Left colon (tissue), 2 donors: ENCODE data around the gene TBK1. TPM values are rescaled to one million over a fixed set of nuclear protein-coding genes. Genes with fewer than 3 reads are reported as not detected.

Experiments
- ATAC-seq: fragments of 200-7000 bp; cut with Tn5 transposase; one replicate; pipeline ENCODE4 v1.9.1; 2020; ENCODE audit warnings: mild to moderate bottlenecking, moderate library complexity
- DNase-seq, 2 donors: peaks; one replicate each; pipeline ENCODE4 v3.0.0-alpha.2; 2020
- intact Hi-C, 2 donors: fragments of 100-400 bp; cut with DNase I in 1 of 2; cut with micrococcal nuclease in 1 of 2; formaldehyde crosslinking; loops; one replicate each; pipeline versions ENCODE4 v1.11.2 to v1.14.0; 2022; cut with DNase I, micrococcal nuclease
- long read RNA-seq: library from polyadenylated mRNA; unstranded; transcript quantifications from one replicate; pipeline ENCODE4 v2.0.0, GENCODE V29; 2021
- total RNA-seq, 2 donors: library from RNA; stranded (reverse); fragmentation: NEBNext Ultra II Directional; extraction: Animal tissue kit (Norgen Biotek cat#: 25700); gene quantifications; one replicate each; pipeline ENCODE4 v1.2.1, GENCODE V29; 2021
- donor health status: DM: no; HTN: no; CAD: no.
- donor health status: DM: yes; HTN: yes; CAD: no.

The TBK1 gene
- total RNA-seq, result 10 to 100 TPM; 17.1 to 17.7 TPM
- long read RNA-seq, transcript TBK1-201 (21 exons, 3,256 nt), result major isoform, 31 of 42 reads
- long read RNA-seq, partial matches to known transcripts, result 4 of 42 reads
- long read RNA-seq, other reads (novel, unspliced or antisense), result 7 of 42 reads

DNA sequence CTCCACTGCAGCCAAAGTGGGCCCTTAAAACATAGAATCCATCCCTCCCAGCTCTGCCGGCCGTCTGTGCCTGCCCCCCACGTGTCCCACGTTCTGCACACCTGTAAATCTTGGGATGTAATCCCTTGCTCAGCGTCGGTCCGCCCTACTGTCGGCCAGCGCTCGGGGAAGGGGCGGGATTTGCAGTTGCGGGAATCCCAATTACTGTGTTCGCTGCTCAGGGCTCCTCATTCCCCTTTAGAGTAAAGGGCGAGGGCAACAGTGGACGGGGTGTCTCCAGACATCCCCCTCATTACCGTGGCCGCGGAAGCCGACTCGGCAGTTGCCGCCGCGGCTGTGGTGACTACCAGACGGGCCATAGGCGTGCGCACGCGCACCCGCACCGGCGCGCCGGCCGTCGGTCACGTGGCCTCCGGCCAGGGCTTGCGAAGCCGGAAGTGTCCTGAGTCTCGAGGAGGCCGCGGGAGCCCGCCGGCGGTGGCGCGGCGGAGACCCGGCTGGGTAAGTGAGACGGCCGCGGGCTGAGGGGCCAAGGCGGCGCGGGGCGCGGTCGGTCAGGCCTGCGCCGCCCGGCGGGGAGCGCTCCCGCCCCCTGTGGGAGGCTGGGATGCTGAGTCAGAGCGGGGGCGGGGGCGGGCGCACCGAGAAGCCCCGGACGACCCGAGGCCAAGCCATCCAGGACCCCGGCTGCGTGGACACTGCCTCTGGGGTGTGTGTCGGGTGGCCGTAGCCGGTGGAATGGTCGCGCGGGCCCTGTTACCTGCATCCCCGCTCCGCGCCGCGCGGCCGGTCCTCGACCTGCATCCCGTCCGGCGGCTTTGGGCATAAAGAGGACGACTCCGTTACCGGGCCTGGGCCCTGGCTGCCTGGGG is at the start of gene TBK1:
TBK1 (plus strand) TSS at position 434 of the 872 bp plus-strand sequence. CDS start 3,751 bp downstream, outside the sequence.
- intact Hi-C loops, result no loop called here
- peak; percentile 85 to 90 for DNase-seq
- peak; percentile 94 for ATAC-seq

DNA sequence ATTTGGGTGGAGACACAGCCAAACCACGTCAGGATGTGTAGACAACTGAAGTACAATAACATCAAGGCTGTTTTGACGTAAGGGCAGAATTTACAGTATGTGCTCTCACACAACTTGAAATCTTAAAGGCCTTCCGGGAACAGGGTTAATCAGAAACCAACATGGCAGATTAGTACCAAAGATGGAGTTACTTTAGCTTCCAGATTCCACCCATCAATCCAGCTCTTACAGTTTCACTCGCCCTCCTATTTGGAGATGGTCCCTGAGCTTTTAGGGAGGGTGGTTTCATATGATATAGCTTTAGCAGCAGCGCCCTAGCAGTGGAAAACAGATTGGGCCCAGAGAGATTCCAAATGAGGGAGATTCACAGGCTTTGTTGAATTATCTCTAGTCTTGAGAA is 49.7 kb upstream of the TBK1 start:
- DNase-seq, result no peak
- intact Hi-C loops, result no loop called here
- ATAC-seq, result no peak

DNA sequence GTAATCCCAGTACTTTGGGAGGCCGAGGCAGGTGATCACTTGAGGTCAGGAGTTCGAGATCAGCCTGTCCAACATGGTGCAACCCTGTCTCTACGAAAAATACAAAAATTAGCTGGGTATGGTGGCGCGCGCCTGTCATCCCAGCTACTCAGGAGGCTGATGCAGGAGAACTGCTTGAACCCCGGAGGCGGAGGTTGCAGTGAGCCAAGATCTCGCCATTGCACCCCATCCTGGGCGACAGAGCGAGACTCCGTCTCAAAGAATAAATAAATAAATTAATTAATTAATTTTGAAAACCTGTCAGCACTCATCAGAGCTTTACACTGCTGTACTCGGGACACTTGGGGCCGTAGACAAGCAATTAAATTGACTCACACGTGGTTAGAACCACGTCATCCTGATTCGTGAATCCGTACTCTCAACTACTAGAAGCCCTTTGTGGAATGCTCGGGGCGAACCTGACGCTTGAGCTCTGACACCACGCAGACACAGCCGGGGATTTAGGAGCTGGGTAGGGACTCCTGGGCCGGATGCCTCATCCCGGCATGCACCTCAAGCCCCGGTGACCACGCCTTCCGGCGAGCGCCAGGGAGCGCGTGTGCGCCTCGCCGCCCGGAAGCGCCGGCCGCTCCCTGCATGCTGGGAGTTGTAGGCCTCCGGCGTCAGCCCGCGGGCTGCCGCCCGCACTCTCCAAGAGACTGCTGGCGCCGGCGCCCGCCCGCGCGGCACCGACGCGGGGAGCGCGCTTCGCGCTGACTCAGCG is 48.0 kb upstream of the TBK1 start, which contains the start of gene XPOT:
XPOT (plus strand) TSS at position 686 of the 763 bp plus-strand sequence. CDS start 5,644 bp downstream, outside the sequence.
- intact Hi-C loops, result no loop called here
- ATAC-seq (peak; percentile 94), DNase-seq (peak; percentile 94 to 95)

DNA sequence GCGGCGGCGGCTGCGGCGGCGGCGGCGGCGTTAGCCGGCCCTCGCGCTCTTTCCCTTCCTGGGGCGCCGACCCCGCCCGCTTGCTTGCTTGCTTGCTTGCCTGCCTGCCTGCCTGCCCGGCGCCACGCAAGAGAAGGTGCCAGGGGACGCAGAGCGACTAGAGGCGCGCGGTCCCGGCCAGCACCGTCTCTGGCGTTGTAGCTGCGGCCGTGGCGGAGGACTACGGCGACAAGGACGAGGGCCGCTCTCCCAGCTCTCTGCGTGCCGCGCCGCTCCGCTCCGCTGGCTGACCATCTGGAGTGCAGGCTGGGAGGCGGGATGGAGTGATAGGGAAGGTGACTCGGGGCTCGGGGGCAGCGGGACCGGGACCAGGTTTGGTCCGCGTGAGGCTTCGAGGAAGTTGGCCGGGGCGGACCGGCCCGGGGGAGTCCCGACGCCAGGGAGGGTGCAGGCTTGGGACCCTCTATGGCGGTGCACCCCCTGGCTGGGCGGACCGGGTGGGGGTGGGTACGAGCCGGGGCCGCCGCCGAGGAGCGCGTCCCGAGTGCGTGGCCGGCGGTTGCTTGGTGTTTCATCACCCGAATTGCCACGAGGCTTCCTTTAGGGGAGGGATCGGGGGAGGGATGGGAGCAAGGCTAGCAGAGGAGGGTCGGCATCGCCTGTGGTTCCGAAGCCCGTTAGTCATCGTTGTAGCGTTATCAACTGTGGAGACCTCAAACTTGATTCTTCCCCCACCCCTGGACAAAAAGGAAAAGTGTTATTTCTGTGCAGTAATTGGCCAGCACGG is 47.3 kb upstream of the TBK1 start:
- intact Hi-C loops, result no loop called here
- peak; percentile 62 to 65 for DNase-seq

DNA sequence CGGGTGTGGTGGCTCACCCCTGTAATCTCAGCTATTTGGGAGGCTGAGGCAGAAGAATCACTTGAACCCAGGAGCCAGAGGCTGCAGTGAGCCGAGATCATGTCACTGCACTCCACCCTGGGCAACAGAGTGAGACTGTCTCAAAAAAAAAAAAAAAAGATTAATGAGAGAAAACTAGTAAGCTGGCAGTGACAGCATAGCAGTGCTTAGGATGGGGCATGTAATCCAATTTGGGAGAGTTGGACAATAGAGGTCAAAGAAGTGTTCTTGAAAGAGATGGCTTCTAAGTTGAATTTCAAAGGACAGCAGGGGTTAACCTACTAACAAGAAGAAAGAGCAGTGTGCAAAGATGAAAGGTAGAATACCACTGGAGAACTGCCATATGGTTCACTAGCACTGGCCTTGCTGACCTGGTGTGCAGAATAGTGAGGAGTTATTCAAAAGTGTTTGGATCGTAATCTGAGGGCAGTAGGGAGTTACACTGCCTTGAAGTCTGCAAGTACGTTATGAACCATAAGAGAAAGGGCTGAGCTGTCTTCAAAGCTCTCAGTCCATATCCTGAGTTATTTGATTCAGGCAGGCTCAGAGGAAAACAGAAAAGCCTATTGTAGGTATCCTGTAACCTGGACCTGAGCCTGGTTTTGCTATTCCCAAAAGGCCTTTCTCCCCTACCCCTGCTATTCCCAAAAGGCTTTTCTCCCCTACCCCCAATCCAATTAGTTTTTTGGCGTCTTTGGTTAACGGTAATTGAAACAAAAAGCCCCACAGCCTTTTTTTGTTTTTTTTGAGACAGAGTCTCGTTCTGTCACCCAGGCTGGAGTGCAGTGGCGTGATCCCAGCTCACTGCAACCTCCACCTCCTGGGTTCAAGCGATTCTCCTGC is 44.3 kb upstream of the TBK1 start:
- intact Hi-C loops, result no loop called here
- ATAC-seq, result no peak
- no peak for DNase-seq

More for the DNA sequence above, 47.3 kb upstream of the TBK1 start:
- ATAC-seq, result peak; percentile 36

DNA sequence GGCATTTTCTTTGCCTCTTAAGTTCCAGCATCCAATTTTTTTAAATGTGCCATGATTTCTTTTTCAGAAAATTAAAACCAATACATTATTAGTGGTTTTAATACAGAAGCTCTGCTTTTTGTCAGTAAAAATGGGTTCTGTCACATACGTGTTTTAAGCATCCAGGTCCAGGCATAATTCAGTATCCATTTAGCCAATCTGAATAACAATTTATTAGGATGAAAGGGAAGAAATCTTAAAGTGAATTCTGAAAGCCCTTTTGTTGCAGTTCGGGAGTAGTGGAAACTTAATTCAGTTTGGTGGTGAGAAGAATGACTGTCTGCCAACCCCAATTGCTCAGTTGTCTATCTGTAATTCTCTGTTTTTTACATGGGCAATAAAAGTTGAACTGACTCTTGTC is 40.5 kb upstream of the TBK1 start:
- DNase-seq, result no peak
- intact Hi-C loops, result no loop called here
- ATAC-seq, result no peak

DNA sequence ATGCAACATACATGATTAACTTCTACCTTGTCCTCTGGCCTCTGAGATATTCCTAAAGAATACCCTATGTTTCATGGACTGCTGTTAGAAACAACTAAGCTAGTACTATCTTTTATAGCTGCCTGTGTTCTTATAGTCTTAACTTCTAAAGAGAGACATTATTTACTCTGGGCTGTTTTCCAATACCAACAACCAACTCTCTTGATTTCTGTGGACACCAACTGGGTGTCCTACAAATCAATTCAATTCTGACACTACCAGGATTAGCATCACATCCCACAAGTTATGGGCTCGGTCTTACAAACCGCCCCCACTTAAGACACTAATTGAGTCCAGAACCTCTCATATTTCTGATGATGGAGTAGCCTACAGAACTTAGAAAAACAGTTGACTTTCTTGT is 39.5 kb upstream of the TBK1 start:
- intact Hi-C loops, result no loop called here
- ATAC-seq (no peak), DNase-seq (no peak)

DNA sequence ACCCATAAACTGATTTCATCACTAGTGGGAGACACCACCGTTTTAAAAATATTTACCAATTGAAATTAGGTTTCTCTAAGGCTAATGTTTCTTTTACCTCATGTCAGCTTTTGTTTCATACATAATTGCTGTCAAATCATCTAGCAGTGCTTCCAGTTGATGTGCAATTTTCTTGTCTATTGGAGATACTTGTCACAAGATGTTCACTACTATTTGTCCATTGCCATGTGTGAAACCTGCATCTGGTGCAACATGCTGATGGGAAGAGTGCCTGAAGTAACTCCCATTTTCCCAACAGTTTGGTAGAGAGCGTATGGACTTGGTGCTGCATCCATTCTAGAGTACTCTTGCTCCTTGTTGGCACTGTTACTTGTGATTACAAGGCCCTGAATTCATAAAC is 38.0 kb upstream of the TBK1 start:
- ATAC-seq (no peak), DNase-seq (no peak)
- intact Hi-C loops, result no loop called here

DNA sequence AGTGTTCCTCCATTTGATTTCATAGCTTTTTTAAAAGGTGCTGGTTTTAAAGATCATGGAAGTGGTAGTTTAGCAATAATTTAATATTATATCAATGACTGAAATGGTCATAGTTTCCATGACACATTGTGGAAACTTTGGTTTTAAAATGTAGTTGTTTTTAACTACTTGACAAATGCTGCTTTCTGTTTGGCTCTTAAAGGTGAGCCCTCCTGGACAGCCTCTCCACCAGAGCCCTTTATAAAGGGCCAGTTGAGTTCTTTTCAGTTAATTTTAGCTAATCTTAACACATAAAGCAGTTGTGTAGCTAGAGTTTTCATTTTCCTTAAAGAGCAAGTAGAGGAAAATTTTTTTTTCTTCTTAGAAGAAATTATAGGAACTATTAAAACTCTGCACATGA is 33.7 kb upstream of the TBK1 start:
- DNase-seq, result no peak
- intact Hi-C loops, result no loop called here
- no peak for ATAC-seq

DNA sequence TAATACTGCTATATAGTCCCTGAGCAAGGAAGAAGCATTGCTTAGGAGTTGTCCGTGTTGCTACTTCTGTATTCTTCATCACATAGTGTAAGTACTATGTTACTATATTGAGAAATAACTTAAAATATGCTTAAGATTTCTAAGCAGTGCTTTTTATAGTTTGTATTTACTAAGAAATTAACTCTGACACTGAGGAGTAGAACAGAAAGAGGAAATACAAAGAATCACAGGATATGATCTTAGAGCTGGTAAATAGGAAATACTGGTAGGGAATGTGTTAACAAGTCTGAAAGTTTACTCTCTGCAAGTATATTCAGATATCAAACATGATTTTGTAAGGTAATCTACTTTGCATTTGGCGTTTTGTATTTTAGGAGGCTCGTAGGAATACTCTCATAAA is 32.2 kb upstream of the TBK1 start:
- ATAC-seq (no peak), DNase-seq (no peak)
- intact Hi-C loops, result no loop called here

DNA sequence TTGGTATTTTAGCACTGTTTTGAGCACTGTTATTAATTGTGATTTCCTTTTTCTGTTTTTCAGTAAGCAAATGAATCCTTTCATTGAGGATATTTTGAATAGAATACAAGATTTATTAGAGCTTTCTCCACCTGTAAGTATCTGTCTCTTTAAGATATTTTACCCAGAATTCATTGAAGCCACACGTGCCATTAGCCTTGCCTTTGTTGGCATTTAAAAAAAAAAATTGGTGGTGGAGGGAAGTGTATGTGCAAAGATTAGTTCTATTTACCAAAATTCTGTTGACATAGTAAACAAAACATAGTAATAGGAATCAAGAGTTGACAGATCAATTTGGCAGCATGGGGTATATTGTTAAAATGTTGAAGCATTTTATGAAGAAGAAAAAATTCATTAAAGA is 23.9 kb upstream of the TBK1 start:
- ATAC-seq (no peak), DNase-seq (no peak)
- intact Hi-C loops, result no loop called here

DNA sequence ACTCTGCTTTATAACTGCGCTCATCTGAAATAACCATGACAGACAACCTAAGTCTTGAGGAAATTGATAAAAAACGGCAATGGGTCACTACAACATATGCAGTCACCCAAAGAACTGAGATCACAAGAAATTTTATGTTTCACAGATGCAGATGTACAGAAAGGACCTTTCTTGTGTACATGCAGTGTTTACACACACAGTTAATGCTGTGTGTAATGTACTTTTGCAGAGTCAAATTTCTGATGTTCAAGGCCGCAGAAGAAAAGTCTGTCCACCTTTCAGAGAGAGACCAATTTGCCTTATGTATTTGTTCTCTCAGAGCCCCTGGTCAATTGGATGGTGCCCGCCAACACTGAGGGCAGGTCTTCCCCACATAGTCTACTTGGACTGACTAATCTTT is 23.0 kb upstream of the TBK1 start:
- DNase-seq (no peak), ATAC-seq (no peak)
- intact Hi-C loops, result no loop called here

DNA sequence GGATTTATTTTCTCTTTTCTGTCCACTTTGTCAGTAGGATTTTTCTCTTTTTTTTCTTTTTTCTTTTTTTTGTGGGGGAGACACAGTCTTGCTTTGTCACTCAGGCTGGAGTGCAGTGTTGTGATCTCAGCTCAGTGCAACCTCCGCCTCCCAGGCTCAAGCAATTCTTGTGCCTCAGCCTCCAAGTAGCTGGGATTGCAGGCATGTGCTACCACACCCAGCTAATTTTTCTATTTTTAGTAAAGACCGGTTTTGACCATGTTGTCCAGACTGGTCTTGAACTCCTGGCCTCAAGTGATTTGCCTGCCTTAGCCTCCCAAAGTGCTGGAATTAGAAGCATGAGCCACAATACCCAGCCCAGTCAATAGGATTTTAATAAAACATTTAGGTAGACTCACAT is 21.0 kb upstream of the TBK1 start:
- ATAC-seq (no peak), DNase-seq (no peak)
- intact Hi-C loops, result loop anchor here in 1 of 2 donors (10.0 kb wide), 1 partner anchor 54 kb away; no protein-coding TSS in a partner anchor

DNA sequence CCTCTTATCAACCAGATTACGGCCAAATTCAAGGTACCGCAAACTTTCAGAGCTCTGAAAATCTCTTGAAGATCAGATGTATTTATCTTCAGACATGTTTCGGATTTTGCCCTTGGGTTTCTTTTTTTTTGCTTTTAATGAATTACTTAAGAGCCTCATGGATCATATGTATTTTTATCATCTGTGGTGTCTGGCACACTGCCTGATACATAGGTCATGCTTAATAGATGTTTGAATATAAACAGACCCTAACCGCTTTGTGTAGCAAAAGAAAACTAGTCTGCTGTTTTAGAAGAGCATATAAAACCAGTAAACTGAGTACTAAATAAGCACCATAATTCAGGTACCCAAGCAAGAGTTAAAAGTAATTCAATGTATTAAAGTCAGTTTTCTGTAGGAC is 20.1 kb upstream of the TBK1 start:
- ATAC-seq (no peak), DNase-seq (no peak)
- intact Hi-C loops, result loop anchor here in 1 of 2 donors (10.0 kb wide), 1 partner anchor 53 kb away; no protein-coding TSS in a partner anchor

DNA sequence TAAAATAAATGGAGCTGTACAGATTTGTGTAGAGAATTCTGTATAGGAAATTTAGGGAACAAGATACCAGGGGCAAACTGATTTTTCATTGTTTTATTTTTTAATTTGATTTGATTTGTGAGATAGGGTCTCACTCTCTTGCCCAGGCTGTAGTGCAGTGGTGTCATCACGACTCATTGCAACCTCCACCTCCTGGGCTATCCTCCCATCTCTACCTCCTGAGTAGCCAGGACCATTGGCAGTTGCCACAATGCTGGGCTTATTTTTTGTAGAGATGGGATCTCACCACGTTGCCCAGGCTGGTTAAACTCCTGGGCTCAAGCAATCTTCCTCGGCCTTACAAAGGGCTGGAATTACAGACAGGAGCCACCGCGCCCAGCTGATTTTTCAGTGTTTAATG is 18.0 kb upstream of the TBK1 start:
- intact Hi-C loops, result loop anchor here in 1 of 2 donors (10.0 kb wide), 1 partner anchor 51 kb away; no protein-coding TSS in a partner anchor
- ATAC-seq (no peak), DNase-seq (no peak)

DNA sequence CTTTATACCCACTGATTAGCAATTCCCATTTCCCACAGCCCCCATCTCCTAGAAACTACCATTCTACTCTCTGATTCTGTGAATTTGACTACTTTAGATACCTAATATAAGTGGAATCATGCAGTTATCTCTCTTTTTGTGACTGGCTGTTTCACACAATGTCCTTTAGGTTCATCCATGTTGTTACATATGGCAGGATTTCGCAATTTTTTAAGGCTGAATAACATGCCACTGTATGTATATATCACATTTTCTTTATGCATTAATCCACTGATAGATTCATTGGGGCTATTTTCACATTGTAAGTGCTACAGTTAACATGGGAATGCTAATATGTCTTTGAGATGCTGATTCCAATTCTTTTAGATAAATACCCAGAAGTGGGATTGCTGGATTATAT is 11.8 kb upstream of the TBK1 start:
- DNase-seq (no peak), ATAC-seq (no peak)
- intact Hi-C loops, result no loop called here

DNA sequence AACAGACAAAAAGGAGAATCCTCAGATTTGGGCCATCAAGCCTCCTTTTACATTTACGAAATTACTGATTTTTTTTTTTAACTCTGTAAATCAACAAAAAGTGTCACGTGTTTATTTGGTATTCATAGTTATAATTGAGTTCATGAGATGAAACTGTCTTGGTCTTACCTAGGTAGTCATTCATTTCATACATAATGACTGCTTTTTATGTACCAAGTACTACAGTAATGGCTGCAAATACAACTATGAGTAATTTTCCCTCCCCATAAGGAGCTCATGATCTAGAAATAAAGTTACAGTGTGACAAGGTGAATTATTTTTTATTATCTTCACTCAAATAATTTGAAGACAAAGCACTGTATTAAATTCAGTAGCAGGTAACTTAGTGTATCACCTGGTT is 6.4 kb upstream of the TBK1 start:
- intact Hi-C loops, result no loop called here
- ATAC-seq (no peak), DNase-seq (no peak)

DNA sequence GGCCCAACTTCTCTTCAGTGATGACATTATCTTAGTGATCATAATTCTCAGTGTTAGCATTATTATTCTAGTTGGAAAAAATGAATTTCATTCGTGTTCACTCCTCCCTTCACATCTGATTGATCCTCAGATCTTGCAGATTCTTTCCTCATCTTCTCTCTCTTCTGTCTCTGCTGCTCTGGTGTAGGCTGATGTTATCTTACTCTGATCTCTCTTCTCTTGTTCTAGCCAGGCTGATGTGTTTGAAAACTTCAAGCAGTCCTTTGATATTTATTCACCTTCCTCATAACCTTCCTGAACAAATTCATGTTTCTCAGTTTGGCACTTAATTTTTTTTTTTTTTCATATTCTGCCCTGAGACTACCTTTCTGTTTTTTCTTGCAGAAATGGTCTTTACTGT is 5.6 kb upstream of the TBK1 start:
- intact Hi-C loops, result no loop called here
- ATAC-seq (no peak), DNase-seq (no peak)
